Body of pancreas (tissue), 4 donors: ENCODE measurements around the gene RTN4IP1.

ENCODE experiments used
- POLR2A ChIP-seq, 3 donors: fragments of 450-650 bp; IDR thresholded peaks; one replicate each; pipeline ENCODE4 v1.6.1; 2016; ENCODE audit warnings: antibody characterized with exemption in 3 of 3, mild to moderate bottlenecking in 2 of 3
- TF ChIP-seq, protein P1 (sequence below), 7 experiments: fragments of 450-650 bp in 4 of 7; fragments of 200-600 bp in 3 of 7; sonication (generic) in 3 of 7; IDR thresholded peaks; one replicate each; pipeline ENCODE4 v1.5.1; 2016 to 2019; ENCODE audit warnings: antibody characterized with exemption in 7 of 7

DNA sequence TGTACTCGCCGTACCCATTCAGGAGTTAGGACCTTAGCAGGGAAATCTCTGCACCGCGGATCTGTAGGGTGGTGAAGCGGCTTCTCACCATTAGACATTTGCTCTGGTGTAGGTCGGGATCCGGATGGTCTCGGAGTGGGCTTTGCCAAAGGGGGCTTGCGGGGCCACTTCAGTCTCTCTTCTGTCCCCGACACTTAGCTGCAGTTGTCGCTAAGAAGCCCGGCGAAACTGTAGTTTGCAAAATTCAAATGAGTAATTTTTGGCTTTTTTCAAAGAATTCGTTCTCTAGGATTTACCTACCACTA lies 513 bp upstream of the RTN4IP1 start:
- TF ChIP-seq, protein P1, sequence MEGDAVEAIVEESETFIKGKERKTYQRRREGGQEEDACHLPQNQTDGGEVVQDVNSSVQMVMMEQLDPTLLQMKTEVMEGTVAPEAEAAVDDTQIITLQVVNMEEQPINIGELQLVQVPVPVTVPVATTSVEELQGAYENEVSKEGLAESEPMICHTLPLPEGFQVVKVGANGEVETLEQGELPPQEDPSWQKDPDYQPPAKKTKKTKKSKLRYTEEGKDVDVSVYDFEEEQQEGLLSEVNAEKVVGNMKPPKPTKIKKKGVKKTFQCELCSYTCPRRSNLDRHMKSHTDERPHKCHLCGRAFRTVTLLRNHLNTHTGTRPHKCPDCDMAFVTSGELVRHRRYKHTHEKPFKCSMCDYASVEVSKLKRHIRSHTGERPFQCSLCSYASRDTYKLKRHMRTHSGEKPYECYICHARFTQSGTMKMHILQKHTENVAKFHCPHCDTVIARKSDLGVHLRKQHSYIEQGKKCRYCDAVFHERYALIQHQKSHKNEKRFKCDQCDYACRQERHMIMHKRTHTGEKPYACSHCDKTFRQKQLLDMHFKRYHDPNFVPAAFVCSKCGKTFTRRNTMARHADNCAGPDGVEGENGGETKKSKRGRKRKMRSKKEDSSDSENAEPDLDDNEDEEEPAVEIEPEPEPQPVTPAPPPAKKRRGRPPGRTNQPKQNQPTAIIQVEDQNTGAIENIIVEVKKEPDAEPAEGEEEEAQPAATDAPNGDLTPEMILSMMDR (IDR thresholded peaks at IDR 0.05), result no peak
- TF ChIP-seq POLR2A (IDR thresholded peaks at IDR 0.05), result no peak
